Stimulated activated naive CD4-positive, alpha-beta T cell treated with Interleukin-2 at 50 U/mL for 16 hours (primary cell): ENCODE measurements around the gene PRKAR1A.
A peak's percentile ranks its signal among the peaks of the same experiment; 100 is the strongest.
"Not testable (repeated sequence)": the region's sequence is repeated elsewhere in the genome, so short reads cannot be mapped to it uniquely, and the experiment has no call there.

Experiments used
- DNase-seq: peaks from one replicate; lab custom pipeline; 2025; lab: John Stamatoyannopoulos, UW

Gene PRKAR1A

GRCh38 chr17:68511671-68512246 is 471 bp upstream of the PRKAR1A start:
- DNase-seq: peak; percentile 53

- DNase-seq: no peak
Observed at GRCh38 chr17:68512960-68513474, 787 bp downstream of the PRKAR1A start.

- no peak for DNase-seq
Observed at GRCh38 chr17:68513932-68514331, 1.7 kb downstream of the PRKAR1A start.

- DNase-seq: no peak
Observed at GRCh38 chr17:68514831-68515635, 2.8 kb downstream of the PRKAR1A start.

- DNase-seq: no peak
Observed at GRCh38 chr17:68516732-68517131, 4.5 kb downstream of the PRKAR1A start.

- DNase-seq: not testable (repeated sequence)
Observed at GRCh38 chr17:68517605-68518004, 5.4 kb downstream of the PRKAR1A start.

- no peak for DNase-seq
Observed at GRCh38 chr17:68518063-68518815, 6.0 kb downstream of the PRKAR1A start.

GRCh38 chr17:68519051-68519450 is 6.8 kb downstream of the PRKAR1A start:
- not testable (repeated sequence) for DNase-seq

- no peak for DNase-seq
Observed at GRCh38 chr17:68519911-68520310, 7.7 kb downstream of the PRKAR1A start.

- DNase-seq: no peak
Observed at GRCh38 chr17:68522266-68522665, 10.0 kb downstream of the PRKAR1A start.

- DNase-seq: no peak
Observed at GRCh38 chr17:68526548-68526947, 14.3 kb downstream of the PRKAR1A start.

- DNase-seq: no peak
Observed at GRCh38 chr17:68527314-68527713, 15.1 kb downstream of the PRKAR1A start.

GRCh38 chr17:68531252-68531651 is 19.0 kb downstream of the PRKAR1A start:
- DNase-seq: no peak

- no peak for DNase-seq
Observed at GRCh38 chr17:68532826-68533225, 20.6 kb downstream of the PRKAR1A start.

- DNase-seq: no peak
Observed at GRCh38 chr17:68533887-68534694, 21.9 kb downstream of the PRKAR1A start.

GRCh38 chr17:68534695-68535088 is 22.5 kb downstream of the PRKAR1A start:
- no peak for DNase-seq

- DNase-seq: no peak
Observed at GRCh38 chr17:68535922-68536321, 23.7 kb downstream of the PRKAR1A start.

- no peak for DNase-seq
Observed at GRCh38 chr17:68539548-68540467, 27.6 kb downstream of the PRKAR1A start.

GRCh38 chr17:68540981-68541380 is 28.8 kb downstream of the PRKAR1A start:
- no peak for DNase-seq

- DNase-seq: no peak
Observed at GRCh38 chr17:68541816-68542215, 29.6 kb downstream of the PRKAR1A start.
